ENCODE data around the gene VPS18.

VPS18 gene

DNA sequence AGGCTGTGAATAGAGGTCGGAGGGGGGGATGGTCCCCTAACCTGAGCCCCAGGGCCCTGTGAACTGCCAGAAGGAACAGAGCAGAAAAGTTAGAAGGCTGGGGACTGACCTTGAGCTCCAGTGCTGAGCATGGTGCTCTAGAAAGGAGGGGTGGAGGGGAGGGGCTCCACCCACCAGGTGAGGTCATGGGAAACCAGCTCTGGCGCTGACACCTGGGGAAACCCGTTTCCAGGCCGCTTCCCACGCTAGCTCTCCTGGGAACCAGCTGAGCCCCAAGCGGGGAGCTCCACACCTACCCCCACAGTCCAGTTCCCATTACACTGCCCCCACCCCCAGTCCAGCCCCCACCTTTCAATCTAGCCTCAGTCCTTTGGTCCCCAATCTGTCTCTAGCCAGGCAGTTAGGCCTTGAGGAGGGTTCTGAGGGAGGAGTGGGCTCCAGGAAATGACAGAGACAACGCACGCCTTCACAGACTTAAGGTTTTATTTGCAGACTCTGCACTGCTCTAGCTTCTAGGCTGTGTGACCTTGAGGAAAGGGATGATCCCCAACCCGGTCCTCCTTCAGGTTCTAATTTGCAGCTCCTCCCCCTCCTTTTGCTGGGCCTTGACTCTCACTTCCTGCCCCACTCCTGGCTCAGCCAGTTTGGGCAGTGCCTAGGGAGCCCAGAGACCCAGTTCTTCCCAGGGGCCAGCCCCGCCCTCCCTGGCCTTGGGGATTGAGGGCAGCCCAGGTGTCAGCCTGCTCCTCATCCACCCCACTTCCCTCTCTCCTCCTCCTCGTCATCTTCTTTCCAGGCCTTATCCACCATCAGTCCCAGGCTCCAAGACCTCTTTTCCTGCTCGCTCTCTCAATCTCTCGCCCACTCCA lies 22.3 kb upstream of the VPS18 start:
- DNase-seq (ENCODE audit: low read depth), result no peak

DNA sequence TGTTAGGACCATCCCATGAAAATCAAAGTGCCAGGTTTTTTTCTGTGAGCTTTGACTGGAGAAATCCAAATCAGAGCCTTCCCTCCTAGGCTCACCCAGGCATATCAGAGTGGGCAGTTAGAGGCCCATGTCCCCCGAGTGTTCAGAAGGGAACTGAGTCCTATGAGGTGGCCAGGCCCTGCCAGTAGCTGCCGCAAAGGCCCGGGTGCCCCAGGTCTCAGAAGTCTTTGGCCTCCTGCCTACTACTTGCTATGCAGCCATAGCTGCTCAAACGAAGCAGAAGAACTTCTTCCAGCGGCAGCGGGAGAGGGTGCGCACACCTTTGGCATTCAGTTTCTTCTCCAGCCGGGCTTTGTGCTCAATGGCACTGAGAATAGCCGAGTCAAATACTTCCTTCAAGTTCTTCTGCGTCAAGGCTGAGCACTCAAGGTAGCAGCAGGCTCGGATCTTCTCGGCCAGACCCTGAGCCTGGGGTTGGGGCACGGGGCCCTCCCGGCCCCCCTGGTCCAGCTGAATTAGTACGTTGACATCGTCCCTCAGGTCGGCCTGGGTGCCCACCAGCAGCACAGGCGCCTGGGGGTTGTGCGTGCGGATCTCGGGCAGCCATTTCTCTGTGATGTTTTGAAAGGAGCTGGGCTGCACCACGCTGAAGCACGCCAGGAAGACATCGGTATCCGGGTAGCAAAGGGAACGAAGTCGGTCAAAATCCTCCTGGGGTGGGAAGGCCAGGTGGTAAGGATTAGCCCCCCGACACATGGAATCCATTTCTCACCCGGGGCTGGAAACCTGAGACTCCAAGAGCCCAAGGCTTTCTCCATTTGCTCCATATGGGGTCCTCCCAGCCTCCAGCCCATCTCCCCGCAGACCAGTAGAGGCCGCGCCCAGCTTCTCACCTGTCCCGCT lies 21.2 kb upstream of the VPS18 start:
- no peak for DNase-seq (ENCODE audit: low read depth)

DNA sequence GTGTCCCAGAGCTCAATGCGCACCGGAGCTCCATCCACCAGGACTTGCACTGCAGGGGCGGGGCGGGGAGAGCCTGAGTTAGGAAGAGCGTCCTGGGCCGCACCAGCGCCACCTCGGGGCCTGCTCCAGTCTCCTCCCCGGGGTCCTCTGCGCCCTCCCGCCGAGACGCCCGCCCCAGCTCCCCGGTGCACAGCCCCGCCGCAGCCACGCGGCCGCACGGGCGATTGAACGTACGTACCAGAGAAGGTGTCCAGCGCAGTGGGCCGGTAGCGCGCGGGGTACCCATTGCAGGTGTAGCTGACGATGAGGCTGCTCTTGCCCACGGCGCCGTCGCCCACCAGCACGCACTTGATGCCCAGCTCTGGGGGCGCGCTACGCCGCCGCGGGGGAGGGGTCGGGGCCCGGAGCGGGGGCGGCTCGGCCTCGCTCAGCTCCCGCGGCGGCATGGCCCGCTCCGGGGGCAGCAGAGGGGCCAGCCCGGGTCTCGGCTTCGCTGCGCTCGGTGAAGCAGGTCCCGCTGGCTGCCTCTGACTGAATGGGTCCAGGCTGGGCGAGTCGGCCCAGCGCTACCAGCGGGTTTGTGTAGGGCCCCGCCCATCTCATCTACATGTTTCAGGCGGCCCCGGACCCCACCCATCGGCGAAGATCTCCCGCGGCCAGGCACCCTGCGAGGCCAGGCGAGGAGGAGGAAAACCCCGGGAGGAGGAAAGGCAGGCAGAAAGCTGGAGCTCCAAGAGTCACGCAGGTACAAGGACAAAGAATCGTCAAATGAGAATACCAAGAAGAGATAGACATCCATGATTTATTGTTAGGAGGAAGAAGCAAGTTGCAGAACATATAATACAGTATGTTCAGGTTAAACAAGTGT lies 20.3 kb upstream of the VPS18 start, which contains the start of gene RHOV:
Gene RHOV, minus strand, starts transcription at position 541 of the 868 bp plus-strand sequence. Its CDS starts 95 bp downstream, at position 446.
- DNase-seq (ENCODE audit: low read depth), result peak; percentile 26

DNA sequence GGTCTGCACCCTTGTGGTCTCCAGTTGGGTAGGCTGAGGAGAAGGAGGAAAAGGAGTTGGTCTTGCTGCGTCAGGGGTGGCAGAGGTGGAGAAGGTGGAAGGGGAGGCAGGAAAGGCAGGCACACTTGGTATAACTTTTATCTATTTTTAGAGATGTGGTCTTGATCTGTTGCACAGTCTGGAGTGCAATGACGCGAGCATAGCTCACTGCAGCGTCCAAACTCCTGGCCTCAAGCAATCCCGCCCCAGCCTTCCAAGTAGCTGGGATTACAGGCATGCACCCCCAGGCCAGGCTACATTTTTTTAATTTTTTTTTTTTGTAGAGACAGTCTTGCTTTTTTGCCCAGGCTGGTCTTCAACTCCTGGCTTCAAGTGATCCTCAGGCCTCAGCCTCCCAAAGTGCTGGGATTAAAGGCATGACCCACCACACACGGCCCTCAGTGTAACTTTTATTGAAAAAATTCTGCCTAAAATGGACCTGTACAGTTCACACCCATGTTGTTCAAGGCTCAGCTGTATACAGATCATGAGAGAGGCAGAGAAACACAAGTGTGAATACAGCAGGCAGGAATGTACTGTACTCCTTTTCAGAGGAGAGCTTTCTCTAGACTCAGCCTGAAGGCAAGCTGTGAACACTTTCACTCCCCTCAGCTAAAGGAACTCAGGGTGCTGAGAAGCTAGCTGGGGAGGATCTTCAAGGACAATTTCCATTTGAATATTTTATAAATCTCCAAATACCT lies 18.1 kb upstream of the VPS18 start:
- DNase-seq (ENCODE audit: low read depth), result no peak

- no peak for DNase-seq (ENCODE audit: low read depth)
These were observed 16.6 kb upstream of the VPS18 start for GRCh38 chr15:40877694-40878093.

DNA sequence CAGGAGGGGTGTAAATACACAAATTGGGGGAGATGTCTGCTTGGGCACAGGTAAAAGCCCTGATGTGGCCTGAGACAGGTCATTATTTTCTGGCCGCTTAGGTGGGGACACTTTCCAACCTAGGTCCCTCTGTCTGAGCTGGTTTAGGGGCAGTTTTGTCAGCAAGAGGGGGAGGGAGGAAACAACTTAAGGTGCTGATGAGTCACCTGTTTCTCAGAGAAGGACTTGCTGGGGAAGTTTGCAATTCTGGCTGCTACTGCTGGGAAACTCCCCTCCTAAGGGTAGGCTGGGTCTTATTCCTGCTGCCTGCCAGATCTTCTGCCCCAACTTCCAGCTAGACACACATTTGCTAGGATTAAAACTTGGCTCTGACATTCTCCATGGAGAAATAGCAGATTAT lies 15.5 kb upstream of the VPS18 start:
- no peak for DNase-seq (ENCODE audit: low read depth)

DNA sequence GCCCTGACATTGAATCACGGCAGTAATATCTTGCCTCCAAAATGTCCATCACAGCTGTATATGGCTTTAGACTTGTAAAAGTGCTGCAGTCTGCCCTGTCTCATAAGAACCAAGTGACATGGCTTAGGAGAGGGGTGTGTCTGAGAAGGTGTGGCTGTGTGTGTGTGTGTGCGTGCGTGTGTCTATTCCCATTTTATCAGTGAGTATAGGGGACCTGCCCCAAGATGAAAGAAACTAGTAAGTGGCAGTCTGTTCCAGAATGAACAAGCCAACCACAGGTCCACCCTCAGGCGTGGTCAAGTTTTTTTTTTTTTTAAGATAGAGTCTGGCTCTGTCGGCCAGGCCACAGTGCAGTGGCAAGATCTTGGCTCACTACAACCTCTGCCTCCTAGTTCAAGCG lies 14.6 kb upstream of the VPS18 start:
- DNase-seq (ENCODE audit: low read depth), result no peak

- no peak for DNase-seq (ENCODE audit: low read depth)
These were observed 12.9 kb upstream of the VPS18 start for GRCh38 chr15:40881351-40881750.

- DNase-seq (ENCODE audit: low read depth), result no peak
These were observed 7.7 kb upstream of the VPS18 start for GRCh38 chr15:40886586-40886985.

DNA sequence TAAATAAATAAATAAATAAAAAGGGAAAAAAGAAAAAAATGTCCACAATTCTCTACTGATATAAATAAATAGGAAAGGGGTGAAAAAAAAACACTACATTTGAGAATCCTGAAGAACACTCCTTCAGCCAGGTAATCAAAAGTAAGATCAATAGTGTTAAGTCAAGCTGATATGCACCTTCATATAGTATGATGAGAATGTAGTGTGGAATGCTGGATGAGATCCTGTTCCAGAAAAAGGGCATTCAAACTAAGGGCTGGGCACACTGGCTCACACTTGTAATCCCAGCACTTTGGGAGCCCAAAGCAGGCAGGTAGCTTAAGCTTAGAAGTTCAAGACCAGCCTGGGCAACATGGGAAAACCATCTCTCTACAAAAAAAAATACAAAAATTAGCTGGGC lies 5.1 kb upstream of the VPS18 start:
- DNase-seq (ENCODE audit: low read depth), result no peak

- DNase-seq (ENCODE audit: low read depth), result no peak
These were observed 3.1 kb upstream of the VPS18 start for GRCh38 chr15:40891138-40891537.

- DNase-seq (ENCODE audit: low read depth), result no peak
These were observed 2.3 kb upstream of the VPS18 start for GRCh38 chr15:40891810-40892446.

GRCh38 chr15:40892447-40893012 lies 1.7 kb upstream of the VPS18 start:
- DNase-seq (ENCODE audit: low read depth), result no peak

GRCh38 chr15:40893019-40893670 lies 1.1 kb upstream of the VPS18 start:
- DNase-seq (ENCODE audit: low read depth), result no peak

- peak; percentile 75 for DNase-seq (ENCODE audit: low read depth)
These were observed 615 bp downstream of the VPS18 start for GRCh38 chr15:40894681-40895448.

GRCh38 chr15:40899536-40900207 lies 5.4 kb downstream of the VPS18 start:
- no peak for DNase-seq (ENCODE audit: low read depth)

- no peak for DNase-seq (ENCODE audit: low read depth)
These were observed 6.2 kb downstream of the VPS18 start for GRCh38 chr15:40900256-40901052.

- DNase-seq (ENCODE audit: low read depth), result no peak
These were observed 6.8 kb downstream of the VPS18 start for GRCh38 chr15:40901053-40901443.

Data from CMK (cell line).